H1 (cell line): ENCODE measurements around the gene SYNPR. TPM values are rescaled to one million over a fixed set of nuclear protein-coding genes. Genes with fewer than 3 reads are reported as not detected.

Experiments used
- CTCF ChIA-PET: fragments of 300-600 bp; sonication (Branson Sonifier 250); formaldehyde crosslinking; loops from one replicate; lab custom pipeline; 2021; ENCODE audit not compliant: partially characterized antibody; lab: Charles Lee
- POLR2A ChIA-PET: fragments of 300-600 bp; sonication (Branson Sonifier 250); formaldehyde crosslinking; loops from one replicate; lab custom pipeline; 2021; ENCODE audit warnings: inconsistent platforms; ENCODE audit not compliant: partially characterized antibody; lab: Charles Lee
- DNase-seq, 2 experiments: peaks; one replicate each; pipeline versions ENCODE4 v3.0.0 to v3.0.0-alpha.2; 2010 to 2022; ENCODE audit warnings: low spot score in 2 of 2, low read depth in 1 of 2, mixed read lengths in 1 of 2
- FAIRE-seq: peaks from 2 replicates; lab custom pipeline; 2011; peaks lifted over from hg19 to GRCh38; lab: Jason Lieb, UNC
- H2AFZ ChIP-seq: 2 replicates; pipeline ENCODE4 v1.8.1; 2012; ENCODE audit warnings: low read length, inconsistent platforms
- H2AK5ac ChIP-seq: 2 replicates; pipeline ENCODE4 v1.6.1; 2013; ENCODE audit warnings: low read depth, low read length
- H2BK120ac ChIP-seq: replicated peaks from 2 replicates; pipeline ENCODE3; 2013; ENCODE audit warnings: low read depth, low read length, inconsistent platforms
- H2BK12ac ChIP-seq: 2 replicates; pipeline ENCODE4 v1.6.1; 2013; ENCODE audit warnings: low read depth, low read length
- H2BK15ac ChIP-seq: 2 replicates; pipeline ENCODE4 v1.6.1; 2013; ENCODE audit warnings: low read length
- H2BK20ac ChIP-seq: 2 replicates; pipeline ENCODE4 v1.6.1; 2013; ENCODE audit warnings: low read length
- H2BK5ac ChIP-seq: 2 replicates; pipeline ENCODE4 v1.6.1; 2013; ENCODE audit warnings: low read depth, low read length
- H3K14ac ChIP-seq: 2 replicates; pipeline ENCODE4 v1.6.1; 2013; ENCODE audit warnings: inconsistent platforms; ENCODE audit not compliant: insufficient read length
- H3K18ac ChIP-seq: 2 replicates; pipeline ENCODE4 v1.6.1; 2013; ENCODE audit warnings: low read length; ENCODE audit errors: extremely low read depth
- H3K23ac ChIP-seq: 2 replicates; pipeline ENCODE4 v1.6.1; 2013; ENCODE audit warnings: inconsistent platforms; ENCODE audit not compliant: insufficient read length
- H3K23me2 ChIP-seq: 2 replicates; pipeline ENCODE4 v1.6.1; 2013; ENCODE audit warnings: low read depth, low read length
- H3K27ac ChIP-seq: 2 replicates; pipeline ENCODE4 v1.6.1; 2011; ENCODE audit warnings: low read depth, low read length, inconsistent platforms
- H3K27me3 ChIP-seq, 4 experiments: replicated peaks in 1 of 4; 1 replicate in 1 of 4; 2 replicates in 3 of 4; pipeline versions ENCODE4 v1.6.1 to v1.8.1; 2011 to 2013; ENCODE audit warnings: low read length in 3 of 4, mild to moderate bottlenecking in 3 of 4, inconsistent platforms in 2 of 4, mixed read lengths in 2 of 4, moderate library complexity in 1 of 4; ENCODE audit not compliant: control insufficient read depth in 3 of 4, insufficient read depth in 3 of 4; ENCODE audit errors: extremely low read depth in 1 of 4
- H3K36me3 ChIP-seq, 4 experiments: 2 replicates each; pipeline versions ENCODE4 v1.6.1 to v1.8.1; 2011 to 2013; ENCODE audit warnings: mild to moderate bottlenecking in 4 of 4, low read length in 3 of 4, moderate library complexity in 2 of 4, control low read depth in 1 of 4, inconsistent platforms in 1 of 4; ENCODE audit not compliant: insufficient read depth in 4 of 4, control insufficient read depth in 2 of 4
- H3K4ac ChIP-seq: replicated peaks from 2 replicates; pipeline ENCODE3; 2013; ENCODE audit warnings: low read length, low read depth, mixed read lengths, inconsistent platforms; ENCODE audit not compliant: insufficient read length
- H3K4me1 ChIP-seq, 4 experiments: replicated peaks in 1 of 4; 1 replicate in 1 of 4; 2 replicates in 3 of 4; pipeline versions ENCODE4 v1.6.1 to v1.8.1; 2011 to 2013; ENCODE audit warnings: low read length in 3 of 4, inconsistent platforms in 2 of 4, mixed read lengths in 1 of 4; ENCODE audit not compliant: insufficient read depth in 4 of 4, control insufficient read depth in 3 of 4
- H3K4me2 ChIP-seq, 2 experiments: 2 replicates each; pipeline versions ENCODE4 v1.6.1 to v1.8.1; 2011 to 2013; ENCODE audit warnings: low read depth in 2 of 2, low read length in 2 of 2, control low read depth in 1 of 2, inconsistent platforms in 1 of 2, mild to moderate bottlenecking in 1 of 2; ENCODE audit not compliant: insufficient read depth in 1 of 2
- H3K4me3 ChIP-seq, 4 experiments: fragments of 200-600, 300-600 bp in 1 of 4; sonication (generic), shearing (Covaris generic), sonication (Bioruptor Twin) in 1 of 4; 2 replicates each; pipeline versions ENCODE4 v1.5.1 to v1.8.1; 2011 to 2016; ENCODE audit warnings: low read length in 4 of 4, low read depth in 3 of 4, control low read depth in 2 of 4, inconsistent platforms in 2 of 4, mild to moderate bottlenecking in 2 of 4, mixed read lengths in 1 of 4, moderate library complexity in 1 of 4; ENCODE audit not compliant: insufficient read depth in 2 of 4; ENCODE audit errors: extremely low read depth in 1 of 4
- H3K56ac ChIP-seq: replicated peaks from 2 replicates; pipeline ENCODE3; 2013; ENCODE audit warnings: low read depth, mild to moderate bottlenecking, mixed read lengths, low read length, inconsistent platforms; ENCODE audit not compliant: insufficient read length
- H3K79me1 ChIP-seq: 2 replicates; pipeline ENCODE4 v1.6.1; 2013; ENCODE audit warnings: low read depth, low read length, control low read depth
- H3K79me2 ChIP-seq, 2 experiments: 2 replicates each; pipeline versions ENCODE4 v1.6.1 to v1.8.1; 2012 to 2013; ENCODE audit warnings: low read length in 2 of 2, mild to moderate bottlenecking in 2 of 2, inconsistent platforms in 1 of 2; ENCODE audit not compliant: insufficient read depth in 2 of 2, control insufficient read depth in 1 of 2
- H3K9ac ChIP-seq, 4 experiments: replicated peaks in 1 of 4; 1 replicate in 1 of 4; 2 replicates in 3 of 4; pipeline versions ENCODE4 v1.6.1 to v1.8.1; 2011 to 2013; ENCODE audit warnings: low read depth in 3 of 4, low read length in 3 of 4, control low read depth in 2 of 4, mild to moderate bottlenecking in 2 of 4, moderate library complexity in 2 of 4, inconsistent platforms in 1 of 4; ENCODE audit errors: extremely low read depth in 1 of 4
- H3K9me3 ChIP-seq, 2 experiments: 2 replicates each; pipeline versions ENCODE4 v1.6.1 to v1.8.1; 2012 to 2013; ENCODE audit warnings: mild to moderate bottlenecking in 2 of 2, moderate library complexity in 2 of 2, control low read depth in 1 of 2, inconsistent platforms in 1 of 2, low read depth in 1 of 2, low read length in 1 of 2, mixed read lengths in 1 of 2; ENCODE audit not compliant: insufficient read depth in 2 of 2
- H4K20me1 ChIP-seq, 2 experiments: replicated peaks in 1 of 2; 2 replicates each; pipeline versions ENCODE3 to v1.8.1; 2011 to 2013; ENCODE audit warnings: inconsistent platforms in 2 of 2, low read length in 2 of 2, mild to moderate bottlenecking in 1 of 2; ENCODE audit not compliant: insufficient read depth in 2 of 2, control insufficient read depth in 1 of 2
- H4K5ac ChIP-seq: 2 replicates; pipeline ENCODE4 v1.6.1; 2013; ENCODE audit warnings: low read length, low read depth, mixed read lengths, inconsistent platforms; ENCODE audit not compliant: insufficient read length
- H4K8ac ChIP-seq: 2 replicates; pipeline ENCODE4 v1.8.0; 2013; ENCODE audit warnings: mild to moderate bottlenecking, moderate library complexity, low read length, inconsistent platforms; ENCODE audit not compliant: insufficient read depth; ENCODE audit errors: extremely low read depth
- H4K91ac ChIP-seq: replicated peaks from 2 replicates; pipeline ENCODE3; 2013; ENCODE audit warnings: low read length, mixed read lengths, inconsistent platforms; ENCODE audit not compliant: insufficient read length
- SP4 ChIP-seq: IDR thresholded peaks from 2 replicates; pipeline ENCODE4 v1.6.1; 2012; ENCODE audit warnings: low read length, inconsistent platforms
- TEAD4 ChIP-seq: IDR thresholded peaks from 2 replicates; pipeline ENCODE4 v1.6.1; 2012; ENCODE audit warnings: low read depth, low read length, inconsistent platforms, mixed read lengths
- polyA plus RNA-seq, 7 experiments: library from polyadenylated mRNA; depleted of rRNA in 3 of 7; stranded (reverse) in 5 of 7; unstranded in 2 of 7; fragments of >200 nt in 5 of 7; fragments of 200-250 nt in 2 of 7; gene quantifications; 1 replicate in 5 of 7; 2 replicates in 1 of 7; 4 replicates in 1 of 7; pipeline versions ENCODE4 v1.2.1 to v1.2.3, GENCODE V29; 2011 to 2013; ENCODE audit warnings: missing spikeins in 2 of 7, mixed read lengths in 2 of 7
- total RNA-seq: library from RNA; stranded (reverse); fragmentation: NEBNext Ultra II Directional; extraction: Animal tissue kit (Norgen Biotek cat#: 25700); gene quantifications from 2 replicates; pipeline ENCODE4 v1.2.1, GENCODE V29; 2021

Gene SYNPR
- total and polyA plus RNA-seq, 2 of the 8 experiments (the other 6 are each of a cell fraction or from before 2014, with no cell fraction given), result 0.39 to 0.99 TPM

- CTCF ChIA-PET, result interaction anchor here (0.6 to 1.2 kb wide), 3 partner anchors 22 to 159 kb away, joined by 3 to 5 read pairs (median 4); no protein-coding TSS in a partner anchor
- Histone ChIP-seq H2BK5ac (no peak overlapping the region), H3K4me1 (no peaks in the 10 kb centered on the region), H3K23me2 (no peaks in the 10 kb centered on the region), H3K36me3 (no peaks in the 10 kb centered on the region), H2AFZ (no peak overlapping the region), H3K79me2 (no peaks in the 10 kb centered on the region), H3K9ac (no peak overlapping the region), H3K4ac (no peak overlapping the region), H3K56ac (no peak overlapping the region), H2BK120ac (no peak overlapping the region), H3K27me3 (no peaks in the 10 kb centered on the region; a peak in 2 of 7 replicates), H3K23ac (no peak overlapping the region), H4K91ac (no peak overlapping the region), H3K79me1 (no peaks in the 10 kb centered on the region), H3K18ac (no peak overlapping the region), H3K4me2 (no peak overlapping the region), H3K14ac (no peak overlapping the region), H4K8ac (no peak overlapping the region), H2AK5ac (no peak overlapping the region), H4K20me1 (no peaks in the 10 kb centered on the region), H2BK15ac (no peak overlapping the region), H4K5ac (no peak overlapping the region), H3K9me3 (no peaks in the 10 kb centered on the region), H3K27ac (no peak overlapping the region), H2BK12ac (no peak overlapping the region), H2BK20ac (no peak overlapping the region), H3K4me3 (no peak overlapping the region)
- FAIRE-seq (no peak), DNase-seq (no peak)
- TF ChIP-seq SP4 (no peak), TEAD4 (no peak)
- POLR2A ChIA-PET, result no interaction called here
Observed at GRCh38 chr3:63328365-63328764, 50.3 kb downstream of the SYNPR start.
